GM21367 (cell line): ENCODE data around the gene ELMO1.

ENCODE experiments used
- ATAC-seq: cut with Tn5 transposase; IDR thresholded peaks from one replicate; pipeline ENCODE4 v1.9.1; 2021; ENCODE audit not compliant: unreplicated experiment

The ELMO1 gene

DNA sequence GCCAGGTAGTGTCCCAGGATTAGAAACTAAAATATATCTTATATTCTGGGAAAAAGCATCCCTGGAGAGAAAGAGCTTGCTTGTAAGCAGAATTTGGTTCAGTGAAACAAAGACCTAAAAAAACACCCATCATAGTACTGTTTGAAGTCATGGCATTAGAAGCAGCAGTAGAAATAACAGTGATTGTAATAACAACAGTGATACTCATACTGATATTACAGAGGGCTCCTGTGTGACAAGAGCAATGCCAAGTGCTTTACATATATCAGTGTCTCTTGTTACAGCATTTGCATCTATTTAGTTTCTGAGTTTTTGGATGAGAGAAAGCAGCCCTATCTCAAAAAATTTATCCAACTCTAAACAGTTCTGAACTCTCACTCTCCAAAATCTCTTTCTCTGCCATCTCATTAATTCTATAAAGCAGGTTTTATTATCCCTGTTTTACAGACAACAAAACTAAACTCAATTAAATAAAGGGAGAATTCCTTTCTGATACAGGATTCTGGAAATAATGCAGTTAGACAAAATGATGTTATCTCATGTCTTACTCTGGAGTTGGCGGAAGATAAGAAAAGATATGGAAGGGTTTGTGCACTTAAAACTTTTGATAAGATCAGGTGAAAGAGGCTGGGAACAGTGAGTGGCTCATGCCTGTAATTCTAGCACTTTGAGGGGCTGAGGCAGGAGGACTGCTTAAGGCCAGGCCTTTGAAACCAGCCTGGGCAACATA lies 577.9 kb downstream of the ELMO1 start:
- no peak for ATAC-seq

DNA sequence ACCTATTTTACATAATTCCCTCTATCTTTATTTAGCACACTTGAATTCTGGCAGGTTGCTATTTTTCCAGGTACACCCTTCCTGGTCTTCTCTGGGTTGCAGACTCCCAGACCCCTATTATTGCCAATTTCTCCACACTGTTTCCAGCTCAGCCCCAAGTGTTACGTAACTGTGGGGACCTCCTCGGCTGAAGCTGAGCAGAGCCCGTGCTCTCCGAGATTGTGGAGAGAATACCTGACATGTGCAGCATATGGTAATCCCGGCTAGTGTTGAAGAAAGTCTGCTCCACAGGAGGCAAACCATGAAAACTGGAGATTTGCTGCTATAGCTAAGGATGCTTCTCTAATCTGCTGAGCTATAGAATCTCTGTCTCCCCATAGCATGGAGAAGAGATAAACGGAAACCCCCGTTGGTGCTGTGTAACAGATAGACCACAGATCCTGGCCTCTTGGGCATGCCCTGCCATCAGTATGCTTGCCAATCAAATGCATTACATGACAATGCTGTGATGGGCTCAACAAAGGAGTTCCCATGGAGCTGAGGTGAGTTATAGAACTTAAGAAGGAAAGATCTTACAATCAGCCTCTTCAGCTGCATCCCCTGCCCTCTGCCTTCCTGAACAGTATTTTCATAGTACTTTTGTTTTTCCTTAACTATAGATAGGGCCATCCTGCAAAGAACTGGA lies 579.8 kb downstream of the ELMO1 start:
- no peak for ATAC-seq

DNA sequence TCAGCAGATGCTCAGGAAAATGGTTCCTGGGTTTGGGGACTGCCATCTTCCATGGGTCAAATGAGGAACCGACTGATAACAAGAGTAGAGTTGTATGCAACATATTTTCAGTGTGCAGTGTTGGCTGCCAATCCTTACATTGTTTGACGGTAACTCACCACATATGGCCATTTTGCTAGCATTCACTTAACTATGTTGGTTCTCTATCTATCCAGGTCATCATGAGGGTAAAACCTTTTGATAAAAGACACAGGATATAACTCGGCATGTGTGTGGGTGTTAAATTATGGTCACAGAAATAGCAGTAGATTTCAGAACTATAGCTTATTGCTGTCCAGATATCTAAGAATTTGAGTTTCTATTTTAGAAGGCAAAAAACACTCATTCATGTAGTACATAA lies 583.6 kb downstream of the ELMO1 start:
- no peak for ATAC-seq

DNA sequence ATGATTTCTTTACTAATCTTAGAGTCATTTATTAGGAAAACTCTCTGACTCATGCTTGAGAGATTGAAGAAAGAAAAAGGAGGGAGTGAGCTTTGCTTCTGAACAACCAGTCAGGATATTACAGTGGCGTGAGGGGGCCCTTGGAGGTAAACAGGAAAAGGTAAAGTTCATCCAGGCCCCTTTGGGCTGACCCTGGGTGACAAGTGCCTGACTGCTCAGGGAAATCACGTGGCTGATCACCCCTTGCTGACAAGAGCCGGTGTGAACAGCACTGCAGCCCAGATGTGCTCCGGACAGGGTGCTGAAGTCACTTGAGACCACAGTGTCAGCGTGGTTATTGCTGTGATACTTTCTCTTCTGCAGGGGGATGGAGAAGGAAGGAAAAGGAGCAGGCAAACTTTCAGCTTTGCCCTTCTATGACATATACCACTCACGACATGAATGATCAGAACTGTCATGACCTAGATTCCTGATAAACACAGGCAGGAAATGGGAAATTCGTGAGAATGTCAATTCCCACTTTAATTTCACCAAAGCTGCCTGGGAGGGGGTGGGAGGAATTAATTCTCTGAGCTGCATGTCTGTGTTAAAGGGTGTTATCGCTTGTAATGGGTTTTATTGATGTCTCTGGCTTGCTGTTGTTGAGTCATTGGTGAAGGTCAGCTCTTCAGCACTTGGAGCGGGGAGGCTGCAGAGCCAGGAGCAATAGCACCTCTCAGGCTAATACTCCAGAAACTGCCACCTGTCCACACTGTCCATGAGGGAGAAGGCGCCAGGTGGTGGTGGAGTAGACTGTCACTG lies 584.6 kb downstream of the ELMO1 start:
- ATAC-seq: no peak

DNA sequence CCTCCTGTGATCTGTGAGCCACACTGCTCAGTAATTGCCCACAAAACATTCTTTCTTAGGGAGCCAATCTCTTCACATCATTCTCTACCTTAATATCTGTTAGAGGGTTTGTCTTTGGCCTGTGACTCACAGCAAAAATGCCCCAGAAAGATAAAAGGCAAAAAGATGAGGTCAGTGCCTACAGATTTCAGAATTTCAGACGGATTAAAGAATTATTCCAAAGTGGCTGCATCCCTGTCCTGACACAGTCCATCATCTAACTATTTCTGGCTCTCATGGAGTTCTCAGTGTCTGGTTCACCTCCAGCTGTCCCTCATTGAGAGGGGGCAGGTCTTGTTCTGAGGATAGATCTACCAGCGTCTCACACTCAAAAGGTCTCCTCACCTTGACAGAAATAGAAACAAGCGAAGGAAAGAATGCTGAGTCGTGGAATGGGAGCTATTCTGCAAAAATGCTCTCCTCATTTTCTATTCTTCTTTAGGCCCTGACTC lies 585.8 kb downstream of the ELMO1 start:
- ATAC-seq: no peak

DNA sequence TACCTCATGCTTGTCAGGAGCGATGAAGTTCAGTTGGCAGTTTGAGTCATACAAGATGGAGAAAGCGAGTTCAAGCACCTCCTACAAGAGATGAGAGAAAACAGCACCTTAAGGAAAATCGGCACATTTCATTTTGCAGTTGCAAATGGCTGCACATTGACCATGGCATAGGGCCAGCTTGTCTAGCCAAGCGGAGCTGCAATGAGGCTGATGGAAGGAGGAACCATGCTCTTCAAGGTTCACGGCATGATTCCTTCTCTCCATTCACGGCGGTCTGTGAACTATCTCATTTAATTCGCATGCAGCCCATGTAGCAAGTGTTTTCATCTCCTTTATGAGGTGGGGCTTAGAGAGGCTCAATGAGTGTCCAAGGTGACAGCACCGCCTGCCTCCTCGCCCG lies 587.0 kb downstream of the ELMO1 start:
- no peak for ATAC-seq

DNA sequence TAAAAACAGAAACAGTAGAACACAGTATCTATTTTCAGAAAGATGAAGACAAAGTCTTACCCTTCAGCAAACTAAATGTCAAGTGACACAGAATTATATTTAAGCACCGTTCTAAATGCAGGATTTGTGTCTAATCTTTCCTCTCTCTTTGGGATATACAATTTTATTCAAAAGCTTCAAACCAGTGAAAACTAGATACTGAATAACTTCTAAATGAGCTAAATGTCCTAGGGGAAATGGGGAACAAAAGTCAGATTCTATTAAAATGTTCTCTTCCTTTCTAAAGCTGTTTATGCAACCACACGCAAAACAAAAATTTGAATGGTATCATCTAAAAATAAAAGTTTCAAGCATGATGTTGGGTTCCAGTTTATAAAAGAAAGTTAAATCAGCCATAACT lies 588.0 kb downstream of the ELMO1 start:
- ATAC-seq: no peak

DNA sequence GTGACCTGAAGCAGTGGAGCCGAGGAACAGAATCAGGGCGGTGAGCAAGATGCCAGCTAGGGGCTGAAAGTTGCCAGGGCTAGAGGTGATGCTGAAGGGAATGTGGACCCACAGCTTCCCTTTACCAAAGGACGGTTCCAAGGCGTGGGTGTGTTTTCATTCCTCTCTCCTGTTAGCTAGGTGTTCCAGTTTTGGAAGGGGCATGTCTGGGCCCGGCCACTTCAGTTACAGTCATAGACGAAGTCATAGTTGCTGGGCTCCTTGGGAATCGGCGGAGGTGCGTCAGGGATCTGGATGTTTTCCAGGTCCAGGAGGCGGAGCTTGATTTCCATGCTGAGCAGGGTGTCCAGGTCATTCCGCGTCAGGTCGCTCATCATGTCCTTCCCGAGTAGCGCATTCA lies 593.3 kb downstream of the ELMO1 start:
- no peak for ATAC-seq

DNA sequence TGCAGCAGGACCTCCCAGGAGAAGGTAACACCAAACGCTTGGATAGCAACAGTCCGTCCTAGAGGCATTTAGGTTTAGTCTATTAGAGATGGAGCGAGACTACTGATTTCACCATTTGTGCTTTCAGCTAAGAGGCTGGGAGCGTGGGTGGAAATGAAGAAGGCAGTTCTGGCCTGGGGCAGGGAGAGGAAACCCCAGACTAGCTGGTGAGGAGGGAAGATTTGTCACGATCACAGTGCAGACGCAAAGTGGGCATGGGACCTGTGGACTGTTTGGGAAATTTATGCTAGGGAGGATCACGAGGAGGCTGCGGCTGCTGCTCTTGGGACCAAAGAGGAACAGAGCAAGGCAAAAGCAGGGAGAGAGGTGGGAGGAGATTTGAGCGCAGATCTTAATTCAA lies 594.0 kb downstream of the ELMO1 start:
- no peak for ATAC-seq

DNA sequence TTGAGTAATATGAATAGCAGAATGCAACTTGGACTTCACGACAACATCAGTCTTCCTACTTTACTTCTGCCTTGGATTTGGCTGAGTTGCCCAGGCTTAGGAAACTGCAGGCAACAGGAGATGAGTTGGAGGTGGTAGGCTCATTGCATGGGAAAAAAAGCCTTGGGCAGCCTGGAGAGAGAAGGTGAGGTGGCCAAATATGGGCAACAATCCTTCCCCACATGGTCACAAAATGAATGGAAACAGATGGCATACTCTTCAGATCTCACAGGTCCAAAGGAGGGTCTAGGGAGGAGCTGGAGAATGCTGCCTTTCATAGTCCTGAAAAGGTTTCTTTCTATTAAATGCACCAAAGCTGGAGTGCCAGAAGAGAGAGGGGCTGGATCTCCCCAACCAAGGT lies 595.7 kb downstream of the ELMO1 start:
- ATAC-seq: no peak

DNA sequence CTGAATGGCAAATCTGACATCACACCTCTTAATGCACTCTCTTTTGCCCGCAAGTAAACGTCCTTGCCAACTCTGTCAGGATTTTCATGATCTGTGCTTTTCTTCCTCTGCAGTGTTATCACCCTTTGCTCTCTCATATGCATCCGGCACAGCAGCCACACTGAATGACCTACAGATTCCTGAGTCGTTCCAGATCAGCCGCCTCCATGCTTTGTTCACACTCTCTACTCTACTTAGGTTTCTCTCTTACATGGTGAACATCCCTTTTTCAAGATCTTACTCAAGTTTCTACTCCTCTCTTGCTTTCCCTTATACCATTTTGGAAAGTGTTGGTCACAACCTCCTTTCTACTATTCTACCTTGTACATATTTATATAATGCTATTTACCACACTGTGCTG lies 596.6 kb downstream of the ELMO1 start:
- ATAC-seq: no peak

DNA sequence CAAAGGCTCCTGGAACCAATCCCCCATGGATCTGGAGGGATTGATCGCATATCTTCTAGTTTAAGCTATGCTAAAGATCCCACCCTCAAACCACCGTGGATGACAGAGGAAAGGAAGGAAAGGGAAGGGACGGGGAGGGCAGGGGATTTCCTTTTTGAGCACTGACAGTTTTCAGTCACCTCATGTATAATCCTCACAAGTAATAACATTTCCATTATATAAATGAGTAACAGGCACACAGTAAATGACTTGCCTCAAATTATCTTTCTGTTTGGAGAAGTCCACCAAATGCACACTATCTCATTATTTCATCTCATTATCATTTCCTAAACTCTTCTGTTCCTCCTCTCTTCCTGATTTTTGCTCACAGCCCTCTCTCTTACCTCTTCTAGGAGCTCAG lies 597.3 kb downstream of the ELMO1 start:
- no peak for ATAC-seq

DNA sequence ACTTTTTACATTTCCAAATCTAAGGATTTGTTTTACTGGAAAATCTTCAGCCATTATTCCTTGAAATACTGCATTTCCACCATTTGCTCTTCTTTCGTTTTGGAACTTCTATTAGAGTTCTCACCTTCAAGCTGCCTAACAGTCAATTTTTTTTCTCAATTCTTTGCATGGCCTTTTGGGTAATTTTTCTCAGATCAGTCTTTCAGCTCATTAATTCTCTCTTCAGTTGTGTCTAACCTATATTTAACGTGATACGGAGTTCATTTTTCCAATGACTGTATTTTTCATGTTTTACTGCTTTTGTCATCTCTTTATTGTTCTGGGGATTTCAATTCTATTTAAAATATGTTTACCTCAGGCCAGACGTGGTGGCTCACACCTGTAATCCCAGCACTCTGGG lies 600.7 kb downstream of the ELMO1 start:
- no peak for ATAC-seq

DNA sequence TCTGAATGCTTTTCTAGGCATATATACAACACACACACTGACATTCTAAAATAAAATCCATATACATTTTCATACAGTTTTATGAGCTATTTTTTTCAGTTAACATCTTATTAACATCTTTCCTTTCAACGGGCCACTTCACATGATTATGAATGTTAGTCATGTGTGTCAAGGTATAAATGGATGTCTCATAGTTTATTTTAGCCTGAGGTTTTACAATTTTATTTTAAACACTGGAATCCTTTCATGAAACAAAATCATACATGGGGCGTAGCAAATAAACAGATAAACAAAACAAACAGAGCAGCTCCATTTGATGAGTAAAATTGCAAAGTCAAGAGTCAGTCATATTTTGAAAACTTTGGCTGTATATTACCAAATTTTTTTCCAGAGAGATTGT lies 604.3 kb downstream of the ELMO1 start:
- ATAC-seq: no peak

DNA sequence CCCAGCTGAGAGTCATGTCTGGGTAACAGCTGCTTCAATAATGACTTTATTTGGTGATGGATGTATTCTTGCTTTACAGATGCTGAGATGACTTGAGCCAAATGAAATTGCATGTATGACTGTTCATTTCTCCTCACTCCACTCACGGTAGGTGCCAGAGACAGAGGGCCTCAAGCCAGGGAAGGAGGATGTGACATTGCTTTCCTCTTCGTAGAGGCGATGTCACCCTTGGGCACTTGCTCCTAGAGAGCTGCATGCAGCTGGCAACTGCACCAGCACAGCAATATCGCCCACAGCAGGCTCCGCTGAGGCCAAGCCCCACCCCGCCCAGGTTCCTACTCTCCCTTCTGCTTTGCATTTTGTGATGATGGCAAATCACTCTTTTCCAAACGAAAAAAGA lies 607.8 kb downstream of the ELMO1 start:
- no peak for ATAC-seq

DNA sequence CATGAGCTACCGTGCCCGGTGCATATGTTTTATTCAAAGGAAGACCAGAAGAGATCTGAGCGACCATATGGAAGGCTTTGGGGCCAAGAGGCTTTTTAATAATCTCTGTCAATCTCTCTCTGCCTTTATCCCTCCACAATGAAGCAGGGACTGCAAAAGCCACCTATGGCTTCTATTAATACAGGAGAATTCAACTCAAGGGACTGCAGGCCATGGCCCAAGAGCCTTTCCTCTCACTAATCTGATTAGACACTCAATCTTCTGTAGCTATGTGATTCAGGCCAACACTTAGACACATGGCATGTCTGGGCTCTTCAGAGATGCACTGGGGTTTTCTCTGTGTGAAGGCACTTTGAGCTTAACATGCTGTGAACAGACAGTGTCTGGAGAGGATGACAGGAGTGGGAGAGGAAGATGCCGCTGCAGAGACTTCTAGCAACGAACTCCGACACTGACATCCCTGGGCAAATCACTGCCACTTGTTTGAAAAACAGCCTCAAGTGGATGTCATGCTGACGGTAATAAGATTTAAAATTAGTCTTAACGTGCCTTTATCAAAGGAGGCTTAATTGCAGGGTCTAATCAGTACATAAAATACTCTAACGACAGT lies 609.9 kb downstream of the ELMO1 start:
- no peak for ATAC-seq

DNA sequence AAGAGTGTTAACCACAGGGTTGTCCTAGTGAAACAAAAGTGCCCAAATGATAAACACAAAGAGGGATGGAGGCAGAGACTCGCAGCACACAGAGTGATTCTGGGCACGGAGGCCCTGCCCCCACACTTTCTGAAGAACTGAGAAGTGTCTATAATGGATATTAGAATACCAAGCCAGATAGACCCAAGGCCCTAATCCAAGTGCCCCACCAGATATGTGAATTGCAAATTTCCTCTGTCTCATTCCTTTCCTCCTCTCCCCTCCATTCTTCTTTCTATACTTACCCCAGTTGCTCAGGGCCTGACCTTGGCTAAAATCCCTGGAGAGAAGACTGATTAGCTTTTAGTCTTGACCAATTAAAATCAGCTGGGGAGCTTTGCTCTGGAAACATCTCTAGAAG lies 617.6 kb downstream of the ELMO1 start:
- ATAC-seq: no peak

DNA sequence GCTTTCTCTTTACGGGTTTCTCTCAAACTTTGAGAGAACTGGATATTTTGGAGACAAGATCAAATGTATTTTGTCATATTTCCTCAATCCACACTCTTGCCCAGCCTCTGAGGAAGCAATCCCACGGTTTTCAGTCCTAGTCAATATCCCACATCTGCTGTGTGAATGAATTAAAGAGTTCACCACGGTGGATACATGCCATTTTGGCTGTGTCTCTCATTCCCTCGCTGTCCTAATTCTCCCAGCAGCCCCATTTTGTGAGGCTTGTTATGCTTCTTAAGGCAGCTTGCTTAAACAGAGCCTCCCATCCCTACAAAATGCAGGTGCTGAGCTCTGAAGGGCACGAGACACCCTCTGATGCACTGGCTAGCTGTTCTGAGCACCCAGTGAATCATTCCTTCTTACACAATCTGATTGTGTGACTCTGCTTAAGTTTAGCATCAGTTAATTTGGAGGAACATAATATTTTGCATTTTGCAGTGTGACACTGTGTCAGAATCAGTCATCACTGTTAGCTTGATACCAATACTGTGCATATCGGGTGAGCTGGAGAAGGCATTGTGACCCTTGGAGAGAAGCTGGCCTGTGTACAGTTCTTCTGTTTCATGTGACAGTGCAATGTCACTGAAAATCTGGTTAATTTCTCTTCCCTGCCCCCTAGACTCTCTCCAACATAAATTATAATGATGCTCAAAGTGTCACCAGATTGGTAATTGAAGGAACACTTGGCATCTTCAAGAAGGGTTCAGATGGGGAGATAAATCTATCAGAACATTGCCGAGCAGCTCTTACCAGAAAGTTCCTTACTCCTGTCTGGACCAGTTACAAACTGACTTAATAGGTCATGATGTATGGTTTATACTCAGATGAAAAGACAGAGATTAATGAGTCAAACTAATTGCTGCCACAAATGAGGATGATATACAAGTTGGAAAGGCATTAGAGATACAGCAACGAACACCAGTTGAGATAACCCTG lies 620.6 kb downstream of the ELMO1 start:
- ATAC-seq: no peak

DNA sequence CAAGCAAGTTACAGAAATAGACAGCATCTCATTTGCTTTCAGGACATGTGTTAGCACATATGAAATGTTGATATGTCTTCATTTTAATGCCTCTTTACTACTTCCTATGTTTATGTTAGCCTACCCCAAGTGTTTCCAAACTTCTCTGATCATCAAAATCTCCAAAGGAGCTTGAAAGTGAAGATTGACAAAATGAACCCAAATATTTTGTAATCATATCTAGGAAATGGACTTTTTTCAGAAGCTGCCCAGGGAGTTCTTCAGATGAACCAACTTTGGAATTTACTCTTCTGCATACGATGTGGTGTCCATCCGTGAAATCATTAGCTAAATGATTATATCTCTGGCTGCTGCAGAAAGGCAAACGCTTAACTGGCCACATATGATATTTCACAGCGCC lies 623.2 kb downstream of the ELMO1 start:
- ATAC-seq: no peak

DNA sequence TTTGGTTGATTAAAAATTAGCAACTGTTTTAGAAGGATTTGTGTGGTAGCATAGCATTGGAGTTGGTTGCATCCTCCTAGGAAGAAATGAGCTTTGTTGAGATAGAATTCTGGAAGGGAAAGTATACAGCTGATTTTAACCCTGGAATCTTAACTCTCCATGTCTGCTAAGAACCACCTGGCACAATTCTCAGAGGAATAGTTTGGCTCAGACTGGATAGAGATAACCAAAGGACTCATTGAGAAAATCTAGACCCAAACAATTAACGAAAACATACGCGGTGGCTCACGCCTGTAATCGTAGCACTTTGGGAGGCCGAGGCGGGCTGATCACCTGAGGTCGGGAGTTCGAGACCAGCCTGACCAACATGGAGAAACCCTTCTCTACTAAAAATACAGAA lies 625.3 kb downstream of the ELMO1 start:
- ATAC-seq: no peak
